T follicular helper cell (primary cell): ENCODE results near the gene PPM1D.
A peak's percentile ranks its signal among the peaks of the same experiment; 100 is the strongest.
"Not testable (repeated sequence)": the region's sequence is repeated elsewhere in the genome, so short reads cannot be mapped to it uniquely, and the experiment has no call there.

Source experiments
- DNase-seq: peaks from one replicate; pipeline ENCODE4 v3.0.0-alpha.2; 2020; ENCODE audit warnings: low read depth

The PPM1D gene

GRCh38 chr17:60593441-60594036 lies 6.5 kb upstream of the PPM1D start:
- DNase-seq = not testable (repeated sequence)

- not testable (repeated sequence) for DNase-seq
Observed at GRCh38 chr17:60594170-60594569, 5.8 kb upstream of the PPM1D start.

GRCh38 chr17:60594734-60595133 lies 5.3 kb upstream of the PPM1D start:
- DNase-seq = no peak

- DNase-seq = no peak
Observed at GRCh38 chr17:60597297-60597696, 2.7 kb upstream of the PPM1D start.

- DNase-seq = no peak
Observed at GRCh38 chr17:60598001-60598736, 1.8 kb upstream of the PPM1D start.

- DNase-seq = no peak
Observed at GRCh38 chr17:60599220-60599619, 773 bp upstream of the PPM1D start.

GRCh38 chr17:60600490-60601446 lies 775 bp downstream of the PPM1D start:
- DNase-seq = peak; percentile 54

GRCh38 chr17:60601447-60602384 lies 1.7 kb downstream of the PPM1D start:
- DNase-seq = peak; percentile 8

- no peak for DNase-seq
Observed at GRCh38 chr17:60602385-60602742, 2.4 kb downstream of the PPM1D start.

GRCh38 chr17:60602871-60603270 lies 2.9 kb downstream of the PPM1D start:
- DNase-seq = no peak

GRCh38 chr17:60603477-60603876 lies 3.5 kb downstream of the PPM1D start:
- not testable (repeated sequence) for DNase-seq

GRCh38 chr17:60604686-60605334 lies 4.8 kb downstream of the PPM1D start:
- DNase-seq = no peak

GRCh38 chr17:60606036-60606435 lies 6.0 kb downstream of the PPM1D start:
- no peak for DNase-seq

- DNase-seq = no peak
Observed at GRCh38 chr17:60610473-60610872, 10.5 kb downstream of the PPM1D start.

GRCh38 chr17:60611321-60611720 lies 11.3 kb downstream of the PPM1D start:
- not testable (repeated sequence) for DNase-seq

GRCh38 chr17:60613325-60613724 lies 13.3 kb downstream of the PPM1D start:
- DNase-seq = no peak

GRCh38 chr17:60613796-60614195 lies 13.8 kb downstream of the PPM1D start:
- not testable (repeated sequence) for DNase-seq

- not testable (repeated sequence) for DNase-seq
Observed at GRCh38 chr17:60614247-60614646, 14.3 kb downstream of the PPM1D start.

GRCh38 chr17:60615108-60615507 lies 15.1 kb downstream of the PPM1D start:
- no peak for DNase-seq

- no peak for DNase-seq
Observed at GRCh38 chr17:60615840-60616239, 15.8 kb downstream of the PPM1D start.

- DNase-seq = no peak
Observed at GRCh38 chr17:60618080-60618479, 18.1 kb downstream of the PPM1D start.
